PFSK-1 (cell line): Measurements from ENCODE around the gene TNNC2.

Source experiments
- FOXP2 ChIP-seq: optimal IDR thresholded peaks from 2 replicates; pipeline ENCODE3; 2011; ENCODE audit warnings: borderline replicate concordance, control low read depth, inconsistent platforms; ENCODE audit not compliant: insufficient read depth; ENCODE audit errors: extremely low read length, extremely low read depth
- POLR2AphosphoS5 ChIP-seq: IDR thresholded peaks from 2 replicates; pipeline ENCODE4 v1.6.1; 2012; ENCODE audit warnings: low read depth, mild to moderate bottlenecking, control low read depth, low read length, moderate library complexity
- REST ChIP-seq, 2 experiments: IDR thresholded peaks; 2 replicates each; pipeline versions ENCODE4 v1.6.1 to v1.8.0; 2011 to 2012; ENCODE audit warnings: low read depth in 2 of 2, low read length in 2 of 2, control low read depth in 1 of 2, inconsistent platforms in 1 of 2, mild to moderate bottlenecking in 1 of 2, moderate library complexity in 1 of 2; ENCODE audit not compliant: insufficient read depth in 1 of 2
- SIN3A ChIP-seq: IDR thresholded peaks from 2 replicates; pipeline ENCODE4 v1.6.1; 2012; ENCODE audit warnings: mild to moderate bottlenecking, low read length, moderate library complexity, borderline replicate concordance; ENCODE audit not compliant: insufficient read depth
- TAF1 ChIP-seq: IDR thresholded peaks from 2 replicates; pipeline ENCODE4 v1.6.1; 2012; ENCODE audit warnings: low read length, control low read depth, borderline replicate concordance; ENCODE audit not compliant: insufficient read depth

TNNC2 gene

DNA sequence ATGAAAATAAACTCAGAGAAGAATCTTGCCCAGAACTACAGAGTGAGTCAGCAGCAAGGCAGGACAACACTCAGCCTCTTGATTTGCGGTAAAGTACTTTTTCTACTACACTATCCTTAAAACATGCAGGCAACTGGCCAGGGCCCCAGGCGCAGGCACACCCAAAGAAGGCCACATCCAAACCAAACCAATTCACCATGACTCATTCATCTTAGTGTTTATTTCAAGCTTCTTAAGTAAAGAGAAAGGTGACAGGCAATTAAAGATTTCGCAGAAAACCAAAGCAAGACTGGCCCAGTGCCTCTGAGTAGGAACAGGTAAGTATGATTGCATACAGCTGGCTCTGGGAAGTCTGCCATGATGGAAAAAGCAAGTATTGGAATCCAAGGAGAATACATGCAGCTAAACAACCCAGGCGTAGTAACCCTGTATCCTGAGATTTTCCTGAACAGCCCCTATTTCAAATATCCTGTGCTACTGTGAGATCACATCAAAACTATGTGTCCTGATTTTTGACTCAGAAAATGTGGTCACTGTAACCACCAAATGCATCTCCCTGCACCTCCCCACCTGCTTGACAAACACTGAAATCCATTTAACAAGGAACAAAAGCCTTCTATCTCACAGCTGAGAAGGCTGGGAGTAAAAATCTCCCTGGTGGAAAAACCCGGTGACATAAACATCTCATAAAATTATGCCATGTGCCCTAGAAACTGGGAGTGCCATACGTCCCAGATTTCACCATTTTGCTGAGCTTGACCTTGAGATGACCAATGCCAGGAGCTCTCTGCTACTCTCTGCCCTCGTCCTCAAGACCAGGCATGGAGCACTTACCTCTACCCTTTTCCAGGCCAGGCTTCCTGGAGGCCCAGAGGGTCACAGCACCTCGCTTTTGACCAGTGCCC, 47.8 kb downstream of the TNNC2 start:
- TF ChIP-seq POLR2AphosphoS5, result no peak
- TF ChIP-seq TAF1, result no peak

DNA sequence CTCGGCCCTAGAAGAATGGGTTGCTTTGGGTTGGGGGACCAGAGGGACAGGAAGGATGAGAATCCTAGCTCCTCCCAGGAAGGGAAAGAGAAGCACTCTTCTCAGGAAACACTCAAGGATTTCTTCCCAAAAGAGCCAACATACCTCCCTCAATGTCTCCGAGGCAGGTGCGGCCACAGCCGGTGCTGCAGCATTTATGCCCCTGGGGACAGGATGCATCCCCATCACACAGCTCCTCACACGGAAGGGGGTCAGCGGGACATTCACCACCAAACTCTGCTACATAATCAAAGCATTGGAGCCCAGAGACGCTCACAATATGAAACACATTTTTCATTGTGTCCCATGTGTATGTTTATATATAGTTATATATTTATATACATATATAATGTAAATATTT, 50.2 kb downstream of the TNNC2 start:
- TF ChIP-seq POLR2AphosphoS5, result no peak
- TF ChIP-seq SIN3A, result no peak
- no peak for TF ChIP-seq TAF1
- TF ChIP-seq REST (IDR thresholded peaks at IDR 0.05; ENCODE audit: insufficient read depth in 1 of 2, low read depth in 2 of 2, low read length in 2 of 2), result no peak
- TF ChIP-seq FOXP2, result no peak

- TF ChIP-seq SIN3A (no peak), POLR2AphosphoS5 (no peak), FOXP2 (no peak), TAF1 (no peak), REST (IDR thresholded peaks at IDR 0.05; ENCODE audit: insufficient read depth in 1 of 2, low read depth in 2 of 2, low read length in 2 of 2) (no peak)
These were observed 51.7 kb downstream of the TNNC2 start for GRCh38 chr20:45775411-45775810.

GRCh38 chr20:45774945-45775344, 52.2 kb downstream of the TNNC2 start:
- TF ChIP-seq FOXP2 (no peak), POLR2AphosphoS5 (no peak), REST (IDR thresholded peaks at IDR 0.05; ENCODE audit: insufficient read depth in 1 of 2, low read depth in 2 of 2, low read length in 2 of 2) (no peak), SIN3A (no peak), TAF1 (no peak)
